Vagina (tissue), 2 donors: ENCODE results near the gene DEGS2.

Source experiments
- POLR2AphosphoS5 ChIP-seq, 2 donors: sonication (generic); formaldehyde crosslinking; IDR thresholded peaks; one replicate each; pipeline ENCODE4 v1.9.0; 2017; ENCODE audit warnings: antibody characterized with exemption in 2 of 2, mild to moderate bottlenecking in 2 of 2, low read depth in 1 of 2; ENCODE audit not compliant: insufficient read depth in 1 of 2
- TF ChIP-seq, protein P1 (sequence below), 3 experiments: fragments of 450-650 bp in 2 of 3; fragments of 200-600 bp in 1 of 3; sonication (generic) in 1 of 3; IDR thresholded peaks; one replicate each; pipeline ENCODE4 v1.5.1; 2017 to 2019; ENCODE audit warnings: antibody characterized with exemption in 3 of 3, mild to moderate bottlenecking in 2 of 3, moderate library complexity in 2 of 3

DNA sequence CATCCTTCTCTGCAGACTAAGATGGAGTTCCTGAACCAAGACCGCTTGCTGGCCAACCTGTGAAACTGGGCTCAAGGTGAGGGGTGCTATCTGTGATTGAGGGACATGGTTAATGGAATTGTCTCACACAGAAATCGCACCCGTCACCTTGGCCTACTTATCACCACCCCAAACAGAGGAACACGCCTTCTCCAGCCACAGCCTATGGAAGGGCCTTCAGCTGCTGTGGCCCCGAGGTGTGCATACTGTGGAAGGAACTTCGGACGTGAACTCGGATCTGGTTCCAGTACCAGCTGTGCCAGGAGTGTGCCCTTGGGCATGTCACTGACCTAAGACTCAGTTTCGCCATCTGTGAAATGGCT lies 49.9 kb downstream of the DEGS2 start:
- TF ChIP-seq, protein P1, sequence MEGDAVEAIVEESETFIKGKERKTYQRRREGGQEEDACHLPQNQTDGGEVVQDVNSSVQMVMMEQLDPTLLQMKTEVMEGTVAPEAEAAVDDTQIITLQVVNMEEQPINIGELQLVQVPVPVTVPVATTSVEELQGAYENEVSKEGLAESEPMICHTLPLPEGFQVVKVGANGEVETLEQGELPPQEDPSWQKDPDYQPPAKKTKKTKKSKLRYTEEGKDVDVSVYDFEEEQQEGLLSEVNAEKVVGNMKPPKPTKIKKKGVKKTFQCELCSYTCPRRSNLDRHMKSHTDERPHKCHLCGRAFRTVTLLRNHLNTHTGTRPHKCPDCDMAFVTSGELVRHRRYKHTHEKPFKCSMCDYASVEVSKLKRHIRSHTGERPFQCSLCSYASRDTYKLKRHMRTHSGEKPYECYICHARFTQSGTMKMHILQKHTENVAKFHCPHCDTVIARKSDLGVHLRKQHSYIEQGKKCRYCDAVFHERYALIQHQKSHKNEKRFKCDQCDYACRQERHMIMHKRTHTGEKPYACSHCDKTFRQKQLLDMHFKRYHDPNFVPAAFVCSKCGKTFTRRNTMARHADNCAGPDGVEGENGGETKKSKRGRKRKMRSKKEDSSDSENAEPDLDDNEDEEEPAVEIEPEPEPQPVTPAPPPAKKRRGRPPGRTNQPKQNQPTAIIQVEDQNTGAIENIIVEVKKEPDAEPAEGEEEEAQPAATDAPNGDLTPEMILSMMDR (IDR thresholded peaks at IDR 0.05) = no peak
- TF ChIP-seq POLR2AphosphoS5 (IDR thresholded peaks at IDR 0.05; ENCODE audit: insufficient read depth in 1 of 2, low read depth in 1 of 2) = no peak
